SK-N-MC (cell line): Measurements from ENCODE around the gene SLC17A4.

Experiments
- DNase-seq: peaks from one replicate; pipeline ENCODE4 v3.0.0-alpha.2; 2011; ENCODE audit warnings: low read depth, low spot score
- H3K27ac ChIP-seq: fragments of 200-600 bp; sonication (generic); 2 replicates; pipeline ENCODE4 v1.5.1; 2016; ENCODE audit warnings: mixed run types
- H3K36me3 ChIP-seq: fragments of 200-600 bp; sonication (generic); 2 replicates; pipeline ENCODE4 v1.6.1; 2017; ENCODE audit warnings: antibody characterized with exemption, low read length, mixed read lengths; ENCODE audit not compliant: insufficient read depth
- H3K4me3 ChIP-seq: fragments of 200-600 bp; sonication (generic); 2 replicates; pipeline ENCODE4 v1.5.1; 2016
- H3K9ac ChIP-seq: fragments of 200-600 bp; sonication (generic); 2 replicates; pipeline ENCODE4 v1.8.0; 2017; ENCODE audit warnings: mixed run types, mixed read lengths; ENCODE audit not compliant: insufficient read length
- H3K9me3 ChIP-seq: fragments of 200-600 bp; sonication (generic); 2 replicates; pipeline ENCODE4 v1.6.1; 2017; ENCODE audit warnings: low read depth, mild to moderate bottlenecking, antibody characterized with exemption, low read length, moderate library complexity, mixed read lengths
- EZH2 ChIP-seq: fragments of 200-600 bp; sonication (generic); IDR thresholded peaks from one replicate; pipeline ENCODE4 v1.6.1; 2017; ENCODE audit warnings: antibody characterized with exemption
- FOXP2 ChIP-seq: optimal IDR thresholded peaks from 2 replicates; pipeline ENCODE3; 2011; ENCODE audit warnings: mild to moderate bottlenecking, moderate library complexity; ENCODE audit not compliant: insufficient read depth; ENCODE audit errors: extremely low read length, control extremely low read depth
- POLR2AphosphoS5 ChIP-seq: IDR thresholded peaks from 2 replicates; pipeline ENCODE4 v1.6.1; 2012; ENCODE audit warnings: mild to moderate bottlenecking, low read depth, low read length, borderline replicate concordance

The SLC17A4 gene

DNA sequence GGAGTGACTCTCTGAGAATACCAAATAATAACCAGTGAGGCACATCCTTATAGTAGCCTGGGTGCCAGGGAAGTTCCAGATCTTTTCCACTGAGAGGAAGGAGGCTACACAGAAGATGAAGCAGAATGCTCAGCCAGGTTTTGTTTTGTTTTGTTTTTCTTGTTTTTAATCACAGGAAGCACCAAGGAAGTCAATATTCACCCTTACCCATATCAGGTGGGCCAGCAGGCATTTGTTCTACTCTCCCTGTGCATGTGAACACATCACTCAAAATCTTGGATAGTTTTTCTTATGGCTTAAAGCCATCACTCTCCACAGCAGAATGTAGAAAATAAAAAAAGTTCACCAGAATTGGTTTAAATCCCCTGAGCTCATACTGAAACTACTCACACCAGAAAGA lies 66.8 kb downstream of the SLC17A4 start:
- Histone ChIP-seq H3K27ac (no peak overlapping the region), H3K9ac (no peak overlapping the region), H3K9me3 (no peaks in the 10 kb centered on the region; the same call in 1 of the 2 replicates), H3K4me3 (no peak overlapping the region), H3K36me3 (no peaks in the 10 kb centered on the region)
- no peak for DNase-seq
- no peak for TF ChIP-seq FOXP2
- no peak for TF ChIP-seq POLR2AphosphoS5
- TF ChIP-seq EZH2: no peak

DNA sequence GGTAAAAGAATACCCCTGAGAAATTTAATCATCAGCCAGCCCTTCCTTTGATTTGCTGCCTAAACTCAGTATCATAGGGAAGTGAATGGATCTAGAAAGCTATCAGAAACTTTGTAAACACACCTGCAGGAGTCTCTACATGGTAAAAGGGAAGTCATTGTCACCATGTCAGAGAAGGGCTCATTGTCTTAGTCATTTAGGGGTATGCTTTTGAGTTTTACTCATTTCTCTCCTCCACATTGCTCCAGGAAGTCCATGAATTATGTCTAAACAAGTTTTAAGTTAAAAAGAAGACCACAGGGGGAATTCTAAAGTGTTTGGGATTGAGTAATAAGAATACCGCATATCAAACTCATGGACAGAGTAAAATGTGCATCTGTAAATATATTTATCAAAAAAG lies 74.8 kb downstream of the SLC17A4 start:
- no peak overlapping the region for H3K4me3 ChIP-seq
- H3K9ac ChIP-seq: no peak overlapping the region
- no peak overlapping the region for H3K27ac ChIP-seq
- no peak for DNase-seq
- H3K9me3 ChIP-seq: no peaks in the 10 kb centered on the region
- no peak for TF ChIP-seq POLR2AphosphoS5
- no peaks in the 10 kb centered on the region for H3K36me3 ChIP-seq

DNA sequence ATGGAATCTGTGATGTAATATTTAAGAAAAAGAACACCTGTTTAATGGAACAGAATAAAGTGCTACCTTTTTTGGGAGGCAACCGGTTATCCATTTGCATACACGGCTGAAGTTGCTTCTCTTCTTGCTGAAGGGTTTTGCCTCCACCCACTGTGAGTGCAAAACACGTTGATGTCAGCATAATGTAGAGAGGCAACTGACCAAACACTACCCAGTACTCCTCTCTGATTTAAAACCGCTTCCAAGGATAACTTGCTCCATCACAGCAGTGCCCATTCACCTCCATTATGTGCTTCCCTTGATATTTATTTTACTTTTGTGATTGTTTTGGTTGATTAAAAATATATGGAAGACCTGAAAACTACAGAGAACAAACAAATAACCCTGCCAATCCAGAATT lies 75.9 kb downstream of the SLC17A4 start:
- no peak overlapping the region for H3K4me3 ChIP-seq
- no peaks in the 10 kb centered on the region for H3K9me3 ChIP-seq
- no peak overlapping the region for H3K9ac ChIP-seq
- no peak overlapping the region for H3K27ac ChIP-seq
- no peak for DNase-seq
- H3K36me3 ChIP-seq: no peaks in the 10 kb centered on the region
- no peak for TF ChIP-seq POLR2AphosphoS5
- TF ChIP-seq FOXP2: no peak
